GM12878 (cell line): ENCODE measurements around the gene HS3ST2.

Source experiments
- POLR2A ChIP-seq: IDR thresholded peaks from 2 replicates; pipeline ENCODE4 v1.6.1; 2011; ENCODE audit warnings: low read depth, mild to moderate bottlenecking, low read length
- TF ChIP-seq, protein P1 (sequence below): fragments of 450-650 bp; formaldehyde crosslinking; IDR thresholded peaks from 2 replicates; pipeline ENCODE4 v1.5.0; 2022; ENCODE audit warnings: mild to moderate bottlenecking, missing genetic modification characterization
- TF ChIP-seq, protein P2 (sequence below): IDR thresholded peaks from 2 replicates; pipeline ENCODE4 v1.6.1; 2011; ENCODE audit warnings: mild to moderate bottlenecking, low read depth, low read length, moderate library complexity; ENCODE audit not compliant: insufficient replicate concordance
- TF ChIP-seq, protein P3 (sequence below), 3 experiments: IDR thresholded peaks in 2 of 3; conservative IDR thresholded peaks in 1 of 3; 2 replicates each; pipeline ENCODE4 v1.5.1; 2011; ENCODE audit warnings: low read depth in 3 of 3, low read length in 3 of 3, mild to moderate bottlenecking in 3 of 3, control low read depth in 2 of 3, moderate library complexity in 2 of 3, inconsistent platforms in 1 of 3, mixed read lengths in 1 of 3; ENCODE audit not compliant: control insufficient read depth in 2 of 3, insufficient read depth in 1 of 3; ENCODE audit errors: extremely low read depth in 1 of 3

DNA sequence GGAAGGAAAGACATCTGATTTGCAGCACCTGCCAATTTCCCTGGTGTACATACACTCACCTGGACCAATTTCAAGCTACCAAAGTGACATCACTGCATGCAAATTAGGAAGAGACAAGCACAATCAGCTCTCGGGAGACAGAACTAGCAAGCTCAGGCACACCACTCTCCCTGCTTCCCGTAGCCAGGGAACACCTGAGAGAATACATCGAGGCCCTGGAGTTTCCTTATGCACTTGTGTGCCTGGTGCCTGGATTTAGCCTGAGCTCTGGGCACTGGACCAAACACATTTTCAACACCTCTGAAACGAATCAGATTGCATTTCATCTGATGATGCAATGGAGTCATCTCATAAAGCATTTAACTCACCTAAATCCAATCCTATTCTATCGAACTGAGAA lies 110.5 kb downstream of the HS3ST2 start:
- TF ChIP-seq, protein P1, sequence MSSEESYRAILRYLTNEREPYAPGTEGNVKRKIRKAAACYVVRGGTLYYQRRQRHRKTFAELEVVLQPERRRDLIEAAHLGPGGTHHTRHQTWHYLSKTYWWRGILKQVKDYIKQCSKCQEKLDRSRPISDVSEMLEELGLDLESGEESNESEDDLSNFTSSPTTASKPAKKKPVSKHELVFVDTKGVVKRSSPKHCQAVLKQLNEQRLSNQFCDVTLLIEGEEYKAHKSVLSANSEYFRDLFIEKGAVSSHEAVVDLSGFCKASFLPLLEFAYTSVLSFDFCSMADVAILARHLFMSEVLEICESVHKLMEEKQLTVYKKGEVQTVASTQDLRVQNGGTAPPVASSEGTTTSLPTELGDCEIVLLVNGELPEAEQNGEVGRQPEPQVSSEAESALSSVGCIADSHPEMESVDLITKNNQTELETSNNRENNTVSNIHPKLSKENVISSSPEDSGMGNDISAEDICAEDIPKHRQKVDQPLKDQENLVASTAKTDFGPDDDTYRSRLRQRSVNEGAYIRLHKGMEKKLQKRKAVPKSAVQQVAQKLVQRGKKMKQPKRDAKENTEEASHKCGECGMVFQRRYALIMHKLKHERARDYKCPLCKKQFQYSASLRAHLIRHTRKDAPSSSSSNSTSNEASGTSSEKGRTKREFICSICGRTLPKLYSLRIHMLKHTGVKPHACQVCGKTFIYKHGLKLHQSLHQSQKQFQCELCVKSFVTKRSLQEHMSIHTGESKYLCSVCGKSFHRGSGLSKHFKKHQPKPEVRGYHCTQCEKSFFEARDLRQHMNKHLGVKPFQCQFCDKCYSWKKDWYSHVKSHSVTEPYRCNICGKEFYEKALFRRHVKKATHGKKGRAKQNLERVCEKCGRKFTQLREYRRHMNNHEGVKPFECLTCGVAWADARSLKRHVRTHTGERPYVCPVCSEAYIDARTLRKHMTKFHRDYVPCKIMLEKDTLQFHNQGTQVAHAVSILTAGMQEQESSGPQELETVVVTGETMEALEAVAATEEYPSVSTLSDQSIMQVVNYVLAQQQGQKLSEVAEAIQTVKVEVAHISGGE (CRISPR knock-in tag), result no peak
- no peak for TF ChIP-seq POLR2A
- TF ChIP-seq, protein P2, sequence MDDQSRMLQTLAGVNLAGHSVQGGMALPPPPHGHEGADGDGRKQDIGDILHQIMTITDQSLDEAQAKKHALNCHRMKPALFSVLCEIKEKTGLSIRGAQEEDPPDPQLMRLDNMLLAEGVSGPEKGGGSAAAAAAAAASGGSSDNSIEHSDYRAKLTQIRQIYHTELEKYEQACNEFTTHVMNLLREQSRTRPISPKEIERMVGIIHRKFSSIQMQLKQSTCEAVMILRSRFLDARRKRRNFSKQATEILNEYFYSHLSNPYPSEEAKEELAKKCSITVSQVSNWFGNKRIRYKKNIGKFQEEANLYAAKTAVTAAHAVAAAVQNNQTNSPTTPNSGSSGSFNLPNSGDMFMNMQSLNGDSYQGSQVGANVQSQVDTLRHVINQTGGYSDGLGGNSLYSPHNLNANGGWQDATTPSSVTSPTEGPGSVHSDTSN, result no peak
- TF ChIP-seq, protein P3, sequence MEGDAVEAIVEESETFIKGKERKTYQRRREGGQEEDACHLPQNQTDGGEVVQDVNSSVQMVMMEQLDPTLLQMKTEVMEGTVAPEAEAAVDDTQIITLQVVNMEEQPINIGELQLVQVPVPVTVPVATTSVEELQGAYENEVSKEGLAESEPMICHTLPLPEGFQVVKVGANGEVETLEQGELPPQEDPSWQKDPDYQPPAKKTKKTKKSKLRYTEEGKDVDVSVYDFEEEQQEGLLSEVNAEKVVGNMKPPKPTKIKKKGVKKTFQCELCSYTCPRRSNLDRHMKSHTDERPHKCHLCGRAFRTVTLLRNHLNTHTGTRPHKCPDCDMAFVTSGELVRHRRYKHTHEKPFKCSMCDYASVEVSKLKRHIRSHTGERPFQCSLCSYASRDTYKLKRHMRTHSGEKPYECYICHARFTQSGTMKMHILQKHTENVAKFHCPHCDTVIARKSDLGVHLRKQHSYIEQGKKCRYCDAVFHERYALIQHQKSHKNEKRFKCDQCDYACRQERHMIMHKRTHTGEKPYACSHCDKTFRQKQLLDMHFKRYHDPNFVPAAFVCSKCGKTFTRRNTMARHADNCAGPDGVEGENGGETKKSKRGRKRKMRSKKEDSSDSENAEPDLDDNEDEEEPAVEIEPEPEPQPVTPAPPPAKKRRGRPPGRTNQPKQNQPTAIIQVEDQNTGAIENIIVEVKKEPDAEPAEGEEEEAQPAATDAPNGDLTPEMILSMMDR (IDR thresholded peaks at IDR 0.05 in 2 of 3, conservative IDR thresholded peaks at IDR 0.05 in 1 of 3; ENCODE audit: control insufficient read depth in 2 of 3, extremely low read depth in 1 of 3, insufficient read depth in 1 of 3, low read depth in 3 of 3, low read length in 3 of 3), result no peak
